ENCODE results near the gene AMER3.

GRCh38 chr2:130765464-130765863 is 10.1 kb downstream of the AMER3 start:
- TF ChIP-seq CTCF (IDR thresholded peaks at IDR 0.05) (no peak), MAX (IDR thresholded peaks at IDR 0.05; ENCODE audit: low read depth) (no peak), EP300 (IDR thresholded peaks at IDR 0.05; ENCODE audit: borderline replicate concordance in 1 of 2, low read depth in 1 of 2, low read length in 1 of 2) (no peak), NRF1 (IDR thresholded peaks at IDR 0.05; ENCODE audit: low read depth, low read length) (no peak)

Data from SK-N-SH (cell line).